ACC112 (cell line): ENCODE measurements around the gene DIAPH1.
A peak's percentile ranks its signal among the peaks of the same experiment; 100 is the strongest.

Experiments
- H2AFZ ChIP-seq: fragments of 200-600 bp; sonication (generic); one replicate; pipeline ENCODE4 v1.6.0; 2017; ENCODE audit warnings: antibody characterized with exemption, low read length; ENCODE audit not compliant: unreplicated experiment
- H3K27ac ChIP-seq: fragments of 200-600 bp; sonication (generic); 2 replicates; pipeline ENCODE4 v1.5.1; 2014; ENCODE audit warnings: low read depth, mild to moderate bottlenecking, antibody characterized with exemption, low read length, moderate library complexity
- H3K27me3 ChIP-seq: fragments of 200-600 bp; sonication (generic); 2 replicates; pipeline ENCODE4 v1.6.1; 2014; ENCODE audit warnings: mild to moderate bottlenecking, antibody characterized with exemption, low read length, moderate library complexity, mixed read lengths; ENCODE audit not compliant: insufficient read depth
- H3K36me3 ChIP-seq: fragments of 200-600 bp; sonication (generic); 2 replicates; pipeline ENCODE4 v1.6.1; 2016; ENCODE audit warnings: mild to moderate bottlenecking, antibody characterized with exemption, low read length, moderate library complexity, mixed read lengths; ENCODE audit not compliant: insufficient read depth
- H3K4me1 ChIP-seq: fragments of 200-600 bp; sonication (generic); one replicate; pipeline ENCODE4 v1.6.1; 2016; ENCODE audit warnings: low read length, mixed read lengths; ENCODE audit not compliant: insufficient read depth, unreplicated experiment, control insufficient read depth
- H3K4me3 ChIP-seq: fragments of 200-600 bp; sonication (generic); 2 replicates; pipeline ENCODE4 v1.5.1; 2014; ENCODE audit warnings: mild to moderate bottlenecking, low read depth, low read length
- H3K79me2 ChIP-seq: fragments of 200-600 bp; sonication (generic); one replicate; pipeline ENCODE4 v1.6.0; 2016; ENCODE audit warnings: low read length; ENCODE audit not compliant: control insufficient read depth, unreplicated experiment, insufficient read depth

The DIAPH1 gene

GRCh38 chr5:141512911-141513626, 105.7 kb downstream of the DIAPH1 start:
- Histone ChIP-seq H3K4me3 (peak overlapping the region; percentile 75), H3K4me1 (peaks cover 47% of the 10 kb centered on the region), H3K27ac (peak overlapping the region; percentile 88)

GRCh38 chr5:141512390-141512910, 106.3 kb downstream of the DIAPH1 start:
- no peaks in the 10 kb centered on the region for H3K27me3 ChIP-seq
- no peaks in the 10 kb centered on the region for H3K79me2 ChIP-seq
- H3K4me1 ChIP-seq = peaks cover 53% of the 10 kb centered on the region
- peak overlapping the region; percentile 75 for H3K4me3 ChIP-seq
- H3K27ac ChIP-seq = peak overlapping the region; percentile 88
- H2AFZ ChIP-seq = peak overlapping the region; percentile 14
- H3K36me3 ChIP-seq = no peaks in the 10 kb centered on the region

More at GRCh38 chr5:141512911-141513626, 105.7 kb downstream of the DIAPH1 start:
- Histone ChIP-seq H2AFZ (peak overlapping the region; percentile 14), H3K79me2 (no peaks in the 10 kb centered on the region), H3K27me3 (no peaks in the 10 kb centered on the region), H3K36me3 (no peaks in the 10 kb centered on the region)

GRCh38 chr5:141511771-141512325, 107.0 kb downstream of the DIAPH1 start:
- Histone ChIP-seq H3K79me2 (no peaks in the 10 kb centered on the region), H3K4me1 (peaks cover 59% of the 10 kb centered on the region), H3K4me3 (no peak overlapping the region), H3K36me3 (no peaks in the 10 kb centered on the region), H2AFZ (no peak overlapping the region), H3K27ac (no peak overlapping the region), H3K27me3 (no peaks in the 10 kb centered on the region)

GRCh38 chr5:141510850-141511601, 107.8 kb downstream of the DIAPH1 start:
- Histone ChIP-seq H3K4me1 (peaks cover 59% of the 10 kb centered on the region), H3K4me3 (no peak overlapping the region), H3K36me3 (no peaks in the 10 kb centered on the region), H3K27me3 (no peaks in the 10 kb centered on the region), H2AFZ (no peak overlapping the region), H3K27ac (no peak overlapping the region), H3K79me2 (no peaks in the 10 kb centered on the region)

GRCh38 chr5:141510160-141510559, 108.6 kb downstream of the DIAPH1 start:
- Histone ChIP-seq H3K36me3 (no peaks in the 10 kb centered on the region), H2AFZ (no peak overlapping the region), H3K27ac (no peak overlapping the region), H3K27me3 (no peaks in the 10 kb centered on the region), H3K79me2 (no peaks in the 10 kb centered on the region), H3K4me3 (no peak overlapping the region), H3K4me1 (peaks cover 55% of the 10 kb centered on the region)

- no peaks in the 10 kb centered on the region for H3K36me3 ChIP-seq
- H3K4me1 ChIP-seq = peaks cover 43% of the 10 kb centered on the region
- H3K79me2 ChIP-seq = no peaks in the 10 kb centered on the region
- peak overlapping the region; percentile 62 for H3K4me3 ChIP-seq
- H3K27ac ChIP-seq = peak overlapping the region; percentile 87
- no peaks in the 10 kb centered on the region for H3K27me3 ChIP-seq
- no peak overlapping the region for H2AFZ ChIP-seq
Measured at GRCh38 chr5:141508798-141509611, 109.8 kb downstream of the DIAPH1 start.

GRCh38 chr5:141508440-141508797, 110.4 kb downstream of the DIAPH1 start:
- Histone ChIP-seq H3K27me3 (no peaks in the 10 kb centered on the region), H3K79me2 (no peaks in the 10 kb centered on the region), H3K4me1 (peaks cover 41% of the 10 kb centered on the region), H3K4me3 (peak overlapping the region; percentile 62), H3K36me3 (no peaks in the 10 kb centered on the region), H2AFZ (no peak overlapping the region), H3K27ac (peak overlapping the region; percentile 87)

- H3K36me3 ChIP-seq = no peaks in the 10 kb centered on the region
- no peaks in the 10 kb centered on the region for H3K27me3 ChIP-seq
- peak overlapping the region; percentile 62; the same call in 1 of the 2 replicates for H3K4me3 ChIP-seq
- H3K27ac ChIP-seq = peak overlapping the region; percentile 87
- H3K4me1 ChIP-seq = peaks cover 33% of the 10 kb centered on the region
- no peaks in the 10 kb centered on the region for H3K79me2 ChIP-seq
- no peak overlapping the region for H2AFZ ChIP-seq
Measured at GRCh38 chr5:141507387-141508091, 111.3 kb downstream of the DIAPH1 start.

GRCh38 chr5:141506381-141507155, 112.2 kb downstream of the DIAPH1 start:
- peaks cover 26% of the 10 kb centered on the region for H3K4me1 ChIP-seq
- no peaks in the 10 kb centered on the region for H3K27me3 ChIP-seq

More at GRCh38 chr5:141506381-141507155, 112.2 kb downstream of the DIAPH1 start:
- Histone ChIP-seq H3K79me2 (no peaks in the 10 kb centered on the region), H2AFZ (no peak overlapping the region), H3K36me3 (no peaks in the 10 kb centered on the region), H3K4me3 (no peak overlapping the region), H3K27ac (peak overlapping the region; percentile 87; the same call in 1 of the 2 replicates)
